GM23248 (cell line): ENCODE data around the gene NGEF.

Source experiments
- EZH2 ChIP-seq: fragments of 200-600 bp; sonication (generic); IDR thresholded peaks from 2 replicates; pipeline ENCODE4 v1.6.1; 2018; ENCODE audit warnings: antibody characterized with exemption, mild to moderate bottlenecking; ENCODE audit not compliant: insufficient read depth, poor library complexity, severe bottlenecking
- EZH2phosphoT487 ChIP-seq: fragments of 200-600 bp; sonication (generic); IDR thresholded peaks from 2 replicates; pipeline ENCODE4 v1.6.1; 2018; ENCODE audit warnings: antibody characterized with exemption, moderate library complexity, mild to moderate bottlenecking, low read depth; ENCODE audit not compliant: insufficient read depth

DNA sequence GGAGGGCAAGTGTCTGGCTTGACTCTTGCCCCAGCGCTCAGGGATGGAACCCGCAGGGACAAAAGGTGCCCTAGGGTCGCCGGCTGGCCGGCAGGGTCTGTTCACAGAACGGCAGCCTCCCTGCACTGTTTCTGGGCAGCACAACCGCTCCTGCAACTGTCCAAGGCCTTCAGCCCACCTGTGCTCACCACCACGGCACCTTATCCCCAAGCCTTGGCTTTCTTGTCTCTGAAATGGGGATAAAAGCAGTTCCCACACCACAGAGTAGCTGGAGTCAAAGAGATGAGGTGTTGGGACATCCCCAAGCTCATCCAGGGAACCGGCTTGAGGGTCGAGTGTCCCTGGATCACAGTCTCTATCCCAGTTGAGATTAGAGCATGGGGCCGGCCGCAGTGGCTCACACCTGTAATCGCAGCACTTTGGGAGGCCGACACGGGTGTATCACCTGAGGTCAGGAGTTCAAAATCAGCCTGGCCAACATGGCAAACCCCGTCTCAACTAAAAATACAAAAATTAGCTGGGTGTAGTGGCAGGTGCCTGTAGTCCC lies 138.3 kb downstream of the NGEF start:
- TF ChIP-seq EZH2: no peak
- TF ChIP-seq EZH2phosphoT487: no peak
